Neuronal stem cell (in vitro differentiated cells): Measurements from ENCODE around the gene CST6.
A peak's percentile ranks its signal among the peaks of the same experiment; 100 is the strongest.

Experiments used
- DNase-seq: peaks from one replicate; pipeline ENCODE4 v3.0.0-alpha.2; 2013; ENCODE audit warnings: low spot score
- H2AFZ ChIP-seq: one replicate; pipeline ENCODE4 v1.6.1; 2013; ENCODE audit warnings: mild to moderate bottlenecking, low read length, inconsistent platforms
- H2AK5ac ChIP-seq: 2 replicates; pipeline ENCODE4 v1.6.1; 2013; ENCODE audit warnings: low read depth, mild to moderate bottlenecking, inconsistent platforms, low read length, moderate library complexity, mixed read lengths
- H2BK120ac ChIP-seq: 2 replicates; pipeline ENCODE4 v1.6.1; 2013; ENCODE audit warnings: low read depth, mild to moderate bottlenecking, inconsistent platforms, low read length, moderate library complexity, mixed read lengths
- H2BK12ac ChIP-seq: one replicate; pipeline ENCODE4 v1.6.1; 2013; ENCODE audit warnings: low read length, inconsistent platforms
- H2BK15ac ChIP-seq: 2 replicates; pipeline ENCODE4 v1.6.1; 2013; ENCODE audit warnings: mild to moderate bottlenecking, low read length, inconsistent platforms, mixed read lengths
- H2BK5ac ChIP-seq: one replicate; pipeline ENCODE4 v1.6.1; 2013; ENCODE audit warnings: inconsistent platforms, mild to moderate bottlenecking, low read length, moderate library complexity
- H3K14ac ChIP-seq: one replicate; pipeline ENCODE4 v1.6.1; 2013; ENCODE audit warnings: low read length, inconsistent platforms
- H3K18ac ChIP-seq: 2 replicates; pipeline ENCODE4 v1.6.1; 2013; ENCODE audit warnings: low read length, inconsistent platforms
- H3K23ac ChIP-seq: 2 replicates; pipeline ENCODE4 v1.6.1; 2013; ENCODE audit warnings: low read depth, mild to moderate bottlenecking, mixed read lengths, low read length, inconsistent platforms; ENCODE audit not compliant: poor library complexity
- H3K27ac ChIP-seq: replicated peaks from 3 replicates; pipeline ENCODE4 v1.5.1; 2013; ENCODE audit warnings: low read length, inconsistent platforms
- H3K27me3 ChIP-seq, 3 experiments: 2 replicates each; pipeline ENCODE4 v1.6.1; 2013; ENCODE audit warnings: low read length in 3 of 3, mild to moderate bottlenecking in 2 of 3, inconsistent platforms in 1 of 3, low read depth in 1 of 3, mixed read lengths in 1 of 3, moderate library complexity in 1 of 3; ENCODE audit not compliant: control insufficient read depth in 3 of 3, insufficient read depth in 3 of 3
- H3K36me3 ChIP-seq, 2 donors: replicated peaks in 1 of 2; 2 replicates each; pipeline ENCODE4 v1.6.1; 2013; ENCODE audit warnings: low read length in 2 of 2; ENCODE audit not compliant: control insufficient read depth in 2 of 2, insufficient read depth in 2 of 2
- H3K4ac ChIP-seq: 2 replicates; pipeline ENCODE4 v1.6.1; 2013; ENCODE audit warnings: inconsistent platforms, mild to moderate bottlenecking, low read length, moderate library complexity
- H3K4me1 ChIP-seq, 2 donors: 1 replicate in 1 of 2; 2 replicates in 1 of 2; pipeline ENCODE4 v1.6.1; 2013; ENCODE audit warnings: low read length in 2 of 2, low read depth in 1 of 2; ENCODE audit not compliant: control insufficient read depth in 2 of 2, insufficient read depth in 1 of 2
- H3K4me2 ChIP-seq: one replicate; pipeline ENCODE4 v1.6.1; 2013; ENCODE audit warnings: mild to moderate bottlenecking, low read length, inconsistent platforms; ENCODE audit not compliant: insufficient read depth, poor library complexity, severe bottlenecking
- H3K4me3 ChIP-seq, 2 donors: 2 replicates each; pipeline ENCODE4 v1.5.1; 2013; ENCODE audit warnings: low read length in 2 of 2, mild to moderate bottlenecking in 2 of 2, inconsistent platforms in 1 of 2, moderate library complexity in 1 of 2
- H3K79me1 ChIP-seq: one replicate; pipeline ENCODE4 v1.6.1; 2013; ENCODE audit warnings: low read depth, mild to moderate bottlenecking, inconsistent platforms, low read length, moderate library complexity
- H3K9ac ChIP-seq: one replicate; pipeline ENCODE4 v1.6.1; 2013; ENCODE audit warnings: mild to moderate bottlenecking, low read depth, low read length, inconsistent platforms; ENCODE audit not compliant: poor library complexity
- H3K9me3 ChIP-seq, 2 donors: replicated peaks in 1 of 2; 2 replicates each; pipeline versions ENCODE3 to v1.6.1; 2013; ENCODE audit warnings: low read length in 2 of 2, mild to moderate bottlenecking in 2 of 2, inconsistent platforms in 1 of 2, low read depth in 1 of 2, mixed read lengths in 1 of 2, moderate library complexity in 1 of 2; ENCODE audit not compliant: control insufficient read depth in 2 of 2, insufficient read depth in 1 of 2
- H4K8ac ChIP-seq: one replicate; pipeline ENCODE4 v1.6.1; 2013; ENCODE audit warnings: low read depth, mild to moderate bottlenecking, inconsistent platforms, low read length, moderate library complexity
- H4K91ac ChIP-seq: one replicate; pipeline ENCODE4 v1.6.1; 2013; ENCODE audit warnings: low read length, low read depth, mild to moderate bottlenecking, inconsistent platforms; ENCODE audit not compliant: poor library complexity
- WGBS, 2 donors: extraction: QIAGEN DNeasy Blood & Tissue Kit; methylation state at CpG; one replicate each; pipeline ENCODE4 v1.1.7; 2013; ENCODE audit warnings: missing lambda C conversion rate in 2 of 2, mixed read lengths in 1 of 2; ENCODE audit not compliant: insufficient read length in 2 of 2, insufficient replicate concordance in 1 of 2; ENCODE audit errors: extremely low coverage in 2 of 2; 5-methylcytosine and 5-hydroxymethylcytosine counted together

The CST6 gene

GRCh38 chr11:65978391-65979238 is 33.2 kb upstream of the CST6 start:
- Histone ChIP-seq H3K4me2 (no peak overlapping the region), H3K79me1 (no peaks in the 10 kb centered on the region), H3K27ac (no peak overlapping the region), H2AK5ac (no peak overlapping the region), H3K9me3 (peaks cover 0 to under 1% of the 10 kb centered on the region in 2 donors), H2BK12ac (peak overlapping the region; percentile 22), H4K91ac (no peak overlapping the region), H2BK15ac (no peak overlapping the region), H4K8ac (peak overlapping the region; percentile 17), H3K23ac (no peak overlapping the region), H3K4me3 (no peak overlapping the region), H3K27me3 (no peaks in the 10 kb centered on the region), H3K4me1 (no peaks in the 10 kb centered on the region), H3K9ac (no peak overlapping the region), H2BK120ac (no peak overlapping the region), H3K18ac (no peak overlapping the region), H3K14ac (no peak overlapping the region), H2AFZ (no peak overlapping the region), H3K4ac (no peak overlapping the region), H2BK5ac (no peak overlapping the region), H3K36me3 (peaks cover 32 to 56% of the 10 kb centered on the region in 2 donors)
- WGBS, 2 donors, result no CpG with 5 or more reads among the region's 34 CpGs
- DNase-seq, result no peak

- WGBS, 2 donors, result no CpG with 5 or more reads among the region's 10 CpGs
- Histone ChIP-seq H3K36me3 (peaks cover 30 to 53% of the 10 kb centered on the region in 2 donors), H3K27ac (no peak overlapping the region)
These were observed 32.5 kb upstream of the CST6 start for GRCh38 chr11:65979261-65979759.

DNA sequence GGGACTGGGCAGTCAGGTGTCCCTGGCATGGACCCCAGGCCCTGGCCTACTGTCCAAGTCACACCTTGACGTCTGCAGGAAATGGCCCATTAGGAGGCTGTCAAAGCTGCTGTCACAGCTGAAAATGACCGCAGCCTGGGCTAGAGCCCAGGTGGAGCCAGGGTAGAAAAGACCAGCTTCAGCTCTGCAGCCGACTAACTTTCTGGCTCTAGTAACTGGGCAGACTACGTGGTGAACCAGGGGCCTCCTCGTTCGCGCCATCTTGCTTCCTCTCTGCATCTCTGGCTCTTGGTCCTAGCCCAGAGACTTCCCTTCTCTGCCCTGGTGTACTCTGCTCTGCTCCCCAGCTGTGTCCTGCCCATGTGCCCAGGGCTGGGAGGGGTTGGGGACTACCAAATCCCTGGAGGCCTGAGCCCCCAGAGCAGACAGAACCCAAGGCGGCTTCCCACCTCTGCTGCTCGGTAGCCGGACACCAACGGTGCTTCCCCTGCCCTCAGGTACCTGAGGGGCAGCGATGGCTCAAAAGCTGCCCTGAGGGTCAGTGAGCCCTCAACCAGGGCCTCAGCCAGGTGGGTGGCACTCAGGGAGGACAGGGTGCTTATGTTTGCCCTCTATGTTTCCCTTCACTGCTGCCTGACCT is 30.6 kb upstream of the CST6 start:
- H3K14ac ChIP-seq, result no peak overlapping the region
- no peaks in the 10 kb centered on the region for H3K4me1 ChIP-seq
- H3K9me3 ChIP-seq, result no peaks in the 10 kb centered on the region
- H3K9ac ChIP-seq, result peak overlapping the region; percentile 60
- no peak overlapping the region for H4K91ac ChIP-seq
- peak overlapping the region; percentile 17 for H3K27ac ChIP-seq
- H2AFZ ChIP-seq, result no peak overlapping the region
- H3K4me2 ChIP-seq, result no peak overlapping the region
- H3K4me3 ChIP-seq, result no peak overlapping the region
- no peak overlapping the region for H2BK5ac ChIP-seq
- H2BK15ac ChIP-seq, result no peak overlapping the region
- H3K36me3 ChIP-seq, result peaks cover 23 to 41% of the 10 kb centered on the region in 2 donors
- H3K4ac ChIP-seq, result no peak overlapping the region
- H4K8ac ChIP-seq, result no peak overlapping the region
- no CpG with 5 or more reads among the region's 12 CpGs for WGBS, 2 donors
- peak overlapping the region; percentile 22 for H2BK12ac ChIP-seq
- H3K18ac ChIP-seq, result no peak overlapping the region
- DNase-seq, result no peak
- no peak overlapping the region for H3K23ac ChIP-seq
- H3K79me1 ChIP-seq, result no peaks in the 10 kb centered on the region
- H2BK120ac ChIP-seq, result no peak overlapping the region
- no peaks in the 10 kb centered on the region for H3K27me3 ChIP-seq
- H2AK5ac ChIP-seq, result no peak overlapping the region

More at GRCh38 chr11:65979261-65979759, 32.5 kb upstream of the CST6 start:
- no peak overlapping the region for H2BK120ac ChIP-seq
- H3K9me3 ChIP-seq, result no peaks in the 10 kb centered on the region
- H3K27me3 ChIP-seq, result no peaks in the 10 kb centered on the region
- H2BK5ac ChIP-seq, result no peak overlapping the region
- no peak overlapping the region for H3K14ac ChIP-seq
- no peak overlapping the region for H3K4me2 ChIP-seq
- no peak overlapping the region for H3K9ac ChIP-seq
- no peaks in the 10 kb centered on the region for H3K79me1 ChIP-seq
- no peak overlapping the region for H3K4ac ChIP-seq
- DNase-seq, result no peak
- H4K91ac ChIP-seq, result no peak overlapping the region
- no peak overlapping the region for H2BK15ac ChIP-seq
- H3K23ac ChIP-seq, result no peak overlapping the region
- H3K4me1 ChIP-seq, result no peaks in the 10 kb centered on the region
- H2BK12ac ChIP-seq, result no peak overlapping the region
- H2AK5ac ChIP-seq, result no peak overlapping the region
- H3K4me3 ChIP-seq, result no peak overlapping the region
- no peak overlapping the region for H2AFZ ChIP-seq
- H4K8ac ChIP-seq, result no peak overlapping the region
- H3K18ac ChIP-seq, result no peak overlapping the region
